Measurements from ENCODE around the gene C10orf105.

Gene C10orf105

DNA sequence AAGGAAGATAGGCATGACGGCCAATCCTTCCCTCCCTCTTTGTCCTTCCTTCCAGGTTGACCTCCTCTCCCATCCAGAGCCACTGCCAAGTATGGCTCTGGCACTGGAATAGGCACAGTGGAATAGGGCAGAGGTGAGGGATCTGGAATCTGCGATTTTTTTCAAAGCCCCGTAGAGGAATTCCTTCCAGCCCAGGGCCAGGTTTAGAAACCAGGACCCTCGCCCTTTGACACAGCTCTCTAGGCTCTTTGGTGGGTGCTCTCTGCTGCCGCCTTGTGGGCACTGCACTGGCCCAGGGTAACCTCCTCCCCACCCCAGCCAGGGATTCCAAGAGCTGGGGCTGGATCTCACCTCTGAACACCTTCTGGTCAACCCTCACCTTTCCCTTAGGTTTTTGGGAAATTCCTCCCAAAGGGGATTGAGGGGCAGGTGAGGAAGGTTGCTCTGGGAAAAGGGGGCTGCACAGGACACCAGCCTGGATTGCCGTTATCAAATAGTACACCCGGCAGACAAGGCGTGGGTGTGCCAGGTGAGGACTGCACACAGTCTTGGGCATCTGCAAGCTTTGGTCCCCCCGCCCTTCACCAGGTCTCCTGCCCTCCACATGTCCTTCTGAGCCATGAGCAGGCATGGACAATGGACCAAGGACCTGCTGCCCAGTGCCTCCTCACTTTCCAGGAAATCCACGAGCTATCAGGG is 22.8 kb downstream of the C10orf105 start:
- peak; percentile 85 for DNase-seq

DNA sequence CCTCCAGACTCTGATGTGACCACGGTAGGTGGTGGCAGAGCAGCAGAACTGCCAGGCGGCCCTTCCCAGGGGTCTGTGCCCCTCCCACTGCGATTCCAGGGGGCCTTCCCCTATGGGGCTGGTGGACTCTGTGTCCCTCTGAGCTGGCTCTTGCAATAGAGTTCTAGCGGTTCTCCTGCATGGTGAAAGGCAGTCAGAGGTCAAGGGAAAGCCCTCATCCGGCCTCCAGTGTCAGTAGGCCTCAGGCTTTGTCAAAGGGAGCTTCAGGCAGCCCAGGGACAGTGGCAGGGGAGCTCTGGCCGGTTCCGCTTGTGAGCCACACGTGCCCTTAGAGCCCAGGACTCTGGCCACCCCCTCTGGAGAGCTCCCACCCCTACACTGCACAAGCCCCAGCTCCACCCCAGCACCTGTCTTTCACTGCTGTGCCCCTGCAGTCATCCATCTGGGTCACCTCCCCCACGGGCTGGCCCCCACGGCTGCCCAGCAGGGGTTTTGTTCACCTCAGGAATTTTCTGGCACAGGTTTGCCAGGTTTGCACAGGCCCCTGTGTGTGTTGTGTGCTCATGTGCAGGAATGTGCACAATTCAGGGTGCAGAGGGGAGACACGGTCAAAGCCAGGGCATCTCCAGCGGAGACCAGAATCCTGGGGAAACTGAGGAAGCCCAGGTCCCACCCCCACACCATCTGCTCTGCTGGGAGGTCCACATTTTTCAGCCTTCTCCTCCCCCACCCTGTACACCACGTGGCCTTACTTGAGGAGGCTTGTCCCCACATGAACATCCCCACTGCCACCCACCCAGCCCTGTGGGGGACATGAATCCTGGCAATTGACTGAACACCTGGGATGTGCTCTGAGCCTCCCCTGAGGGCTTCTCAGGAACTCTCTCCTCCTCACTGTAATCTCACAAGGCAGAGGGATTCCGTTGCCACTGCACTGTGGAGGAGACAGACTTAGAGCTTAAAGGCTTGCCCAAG is 23.8 kb downstream of the C10orf105 start:
- DNase-seq = no peak

GRCh38 chr10:71694567-71694968 is 25.0 kb downstream of the C10orf105 start:
- DNase-seq = no peak

DNA sequence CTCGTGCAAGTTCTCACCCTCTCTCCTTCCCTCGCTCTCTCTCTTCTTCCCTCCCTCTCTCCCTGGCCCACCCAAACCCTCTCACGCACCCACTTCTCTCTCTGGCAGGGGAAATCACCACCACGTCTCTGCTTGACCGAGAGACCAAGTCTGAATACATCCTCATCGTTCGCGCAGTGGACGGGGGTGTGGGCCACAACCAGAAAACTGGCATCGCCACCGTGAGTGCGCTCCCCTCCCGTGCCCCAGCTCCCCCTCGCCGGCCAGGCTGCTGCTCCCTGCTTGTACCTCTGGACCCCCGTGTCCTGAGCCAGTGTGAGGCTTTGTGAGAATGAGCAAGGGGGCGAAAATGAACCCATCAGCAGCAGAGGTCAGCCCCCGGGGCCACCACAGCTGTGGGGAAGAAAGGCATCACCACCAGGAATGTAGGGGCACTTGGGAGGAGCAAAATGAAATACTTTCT is 25.5 kb downstream of the C10orf105 start:
- DNase-seq = no peak

- DNase-seq = no peak
Measured at GRCh38 chr10:71693377-71693776, 26.2 kb downstream of the C10orf105 start.

- DNase-seq = no peak
Measured at GRCh38 chr10:71692598-71693306, 26.8 kb downstream of the C10orf105 start.

- DNase-seq = no peak
Measured at GRCh38 chr10:71691405-71691804, 28.2 kb downstream of the C10orf105 start.

DNA sequence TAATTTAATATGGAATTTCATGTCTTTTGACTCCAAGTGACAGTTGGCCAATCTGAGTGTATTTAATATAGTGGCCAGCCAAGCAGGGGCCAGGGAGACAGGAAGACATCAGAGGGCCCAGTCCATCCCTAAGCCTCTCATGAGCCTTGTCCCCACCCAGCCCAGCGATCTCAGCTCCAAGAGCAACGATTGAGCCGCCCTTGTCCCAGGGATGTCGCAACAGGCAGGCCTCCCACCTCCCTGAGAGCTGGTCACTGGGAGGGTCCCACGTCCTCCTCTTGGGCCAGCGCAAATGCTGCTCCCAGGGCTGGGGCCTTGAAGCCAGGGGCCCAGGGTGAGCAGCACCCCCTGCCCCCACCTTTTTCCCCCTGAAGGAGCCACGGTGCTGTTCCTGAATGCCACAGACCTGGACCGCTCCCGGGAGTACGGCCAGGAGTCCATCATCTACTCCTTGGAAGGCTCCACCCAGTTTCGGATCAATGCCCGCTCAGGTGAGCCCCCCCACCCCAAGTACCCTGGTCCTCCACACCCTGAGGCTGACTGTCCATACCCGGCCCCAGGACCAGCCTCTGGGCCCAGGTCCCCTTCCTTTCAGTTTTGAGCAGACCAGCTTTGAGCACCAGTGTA is 29.4 kb downstream of the C10orf105 start:
- DNase-seq = no peak

GRCh38 chr10:71688256-71688655 is 31.3 kb downstream of the C10orf105 start:
- no peak for DNase-seq

GRCh38 chr10:71687480-71687879 is 32.1 kb downstream of the C10orf105 start:
- no peak for DNase-seq

- DNase-seq = no peak
Measured at GRCh38 chr10:71687077-71687476, 32.5 kb downstream of the C10orf105 start.

DNA sequence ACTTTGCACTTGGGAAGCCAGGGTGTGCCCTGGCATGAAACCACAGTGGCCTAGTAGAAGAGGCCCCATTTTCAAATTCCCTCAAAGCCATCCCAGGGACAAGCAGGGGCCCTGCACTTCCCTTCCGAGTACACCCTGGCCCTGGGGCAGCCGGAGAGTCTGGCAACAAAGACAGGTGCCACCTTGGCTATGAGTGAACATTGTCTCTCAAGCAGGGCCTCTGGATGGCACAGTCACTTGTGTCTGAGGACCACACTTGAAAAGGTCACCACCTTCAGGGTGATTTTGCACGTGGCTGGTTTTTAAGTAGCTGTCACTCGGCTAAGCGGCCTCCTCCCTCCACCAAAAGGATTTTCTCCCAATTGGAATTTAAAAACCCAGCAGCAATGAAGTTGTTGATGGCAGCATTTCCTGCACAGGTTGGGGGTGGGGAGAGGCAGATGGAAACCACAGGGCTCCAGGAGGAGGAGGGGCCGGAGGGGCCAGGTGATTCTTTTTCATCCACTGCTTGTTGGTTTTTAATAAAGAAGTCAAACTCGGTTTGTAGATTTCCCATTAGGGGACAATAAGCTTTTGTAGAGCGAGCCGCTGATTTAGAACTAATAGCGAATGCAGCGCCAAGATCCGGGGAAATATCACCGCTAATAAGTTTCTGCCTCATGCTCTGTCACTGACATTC is 33.9 kb downstream of the C10orf105 start:
- no peak for DNase-seq

- no peak for DNase-seq
Measured at GRCh38 chr10:71684356-71685173, 35.0 kb downstream of the C10orf105 start.

DNA sequence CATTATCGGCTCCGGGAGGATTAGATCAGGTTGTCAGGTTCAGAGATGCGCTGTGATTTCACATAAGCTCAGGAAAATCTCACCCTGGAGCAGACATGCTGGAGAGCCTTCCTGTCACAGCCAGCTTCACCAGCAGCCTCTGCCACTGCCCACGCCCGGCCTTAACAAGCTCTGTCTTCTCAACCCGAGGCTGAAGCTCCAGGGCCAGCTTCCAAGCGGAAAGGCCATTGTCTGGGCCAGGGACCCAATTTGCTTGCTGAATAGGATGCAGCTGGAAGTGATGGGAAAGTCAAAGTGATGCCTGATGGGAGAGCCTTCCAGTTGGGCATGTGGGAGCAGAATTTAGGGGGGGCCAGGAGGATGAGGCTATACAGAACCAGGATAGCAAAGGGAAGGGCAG is 36.3 kb downstream of the C10orf105 start:
- no peak for DNase-seq

DNA sequence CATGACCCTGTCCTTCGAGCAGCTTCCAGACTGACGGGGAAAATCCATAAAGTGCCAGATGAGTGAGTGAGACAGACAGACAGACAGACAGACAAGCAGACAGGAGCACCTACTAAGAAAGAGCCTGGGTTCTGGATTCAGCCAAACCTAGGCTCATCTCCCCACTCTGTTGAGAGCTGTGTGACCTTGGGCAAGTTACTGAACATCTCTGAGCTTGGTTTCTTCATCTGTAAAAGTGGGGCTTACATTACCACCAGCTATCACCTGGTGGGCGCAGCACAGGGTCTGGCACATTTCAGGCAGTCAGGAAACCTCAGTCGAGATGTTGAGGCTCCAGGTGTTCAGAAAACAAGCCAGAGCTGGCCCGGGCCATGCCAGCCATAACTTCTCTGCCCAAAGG is 37.6 kb downstream of the C10orf105 start:
- no peak for DNase-seq

- no peak for DNase-seq
Measured at GRCh38 chr10:71679425-71679824, 40.2 kb downstream of the C10orf105 start.

- no peak for DNase-seq
Measured at GRCh38 chr10:71678057-71678805, 41.3 kb downstream of the C10orf105 start.

DNA sequence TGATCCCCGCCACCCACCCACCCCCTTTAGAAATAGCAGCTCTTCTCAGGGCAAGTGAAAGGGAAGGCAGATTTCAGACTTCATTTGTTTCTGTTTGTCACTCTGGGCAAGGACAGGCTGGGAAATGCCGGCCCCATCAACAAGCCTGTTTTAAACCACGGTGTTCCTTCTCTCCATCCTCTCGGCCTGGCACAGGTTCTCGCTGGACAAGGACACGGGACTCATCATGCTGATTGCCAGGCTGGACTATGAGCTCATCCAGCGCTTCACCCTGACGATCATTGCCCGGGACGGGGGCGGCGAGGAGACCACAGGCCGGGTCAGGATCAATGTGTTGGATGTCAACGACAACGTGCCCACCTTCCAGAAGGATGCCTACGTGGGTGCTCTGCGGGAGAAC is 42.3 kb downstream of the C10orf105 start:
- DNase-seq = no peak

GRCh38 chr10:71675295-71675970 is 44.1 kb downstream of the C10orf105 start:
- DNase-seq = no peak
